Thoracic aorta (tissue), 2 donors: ENCODE measurements around the gene GATA3. TPM values are rescaled to one million over a fixed set of nuclear protein-coding genes. Genes with fewer than 3 reads are reported as not detected.

Experiments
- ATAC-seq: fragments of 150-250 bp; one replicate; pipeline ENCODE4 v1.8.0; 2017; ENCODE audit warnings: low read depth; ENCODE audit not compliant: insufficient number of reproducible peaks, low FRiP score
- DNase-seq: peaks from one replicate; pipeline ENCODE4 v3.0.0-alpha.2; 2020; ENCODE audit warnings: low spot score
- H3K27ac ChIP-seq, 2 donors: fragments of 200-600 bp; sonication (generic); 1 replicate in 1 of 2; 2 replicates in 1 of 2; pipeline ENCODE4 v1.5.1; 2016; ENCODE audit warnings: mild to moderate bottlenecking in 2 of 2, moderate library complexity in 2 of 2
- H3K27me3 ChIP-seq: fragments of 200-600 bp; sonication (generic); replicated peaks from 2 replicates; pipeline ENCODE4 v1.6.0; 2016; ENCODE audit warnings: mild to moderate bottlenecking; ENCODE audit not compliant: insufficient read depth
- H3K36me3 ChIP-seq: fragments of 200-600 bp; sonication (generic); one replicate; pipeline ENCODE4 v1.5.1; 2016
- H3K4me1 ChIP-seq, 2 donors: fragments of 200-600 bp; sonication (generic); 1 replicate in 1 of 2; 2 replicates in 1 of 2; pipeline versions ENCODE4 v1.5.1 to v1.6.0; 2016; ENCODE audit warnings: low read depth in 2 of 2, mild to moderate bottlenecking in 1 of 2; ENCODE audit not compliant: control insufficient read depth in 1 of 2
- H3K4me3 ChIP-seq: fragments of 200-600 bp; sonication (generic); 2 replicates; pipeline ENCODE4 v1.5.1; 2016; ENCODE audit warnings: mild to moderate bottlenecking
- H3K9me3 ChIP-seq: fragments of 200-600 bp; sonication (generic); 2 replicates; pipeline ENCODE4 v1.5.1; 2016
- total RNA-seq, 2 donors: library from RNA; depleted of rRNA; stranded (reverse); fragments of >200 nt; gene quantifications; one replicate each; pipeline versions ENCODE4 v1.1.0 to v1.2.3, GENCODE V29; 2016
- TF ChIP-seq, protein P1 (sequence below): fragments of 200-600 bp; sonication (generic); IDR thresholded peaks from one replicate; pipeline ENCODE4 v1.5.1; 2019; ENCODE audit warnings: antibody characterized with exemption

Gene GATA3
- total RNA-seq, 2 donors from 2014 or later, result not detected

DNA sequence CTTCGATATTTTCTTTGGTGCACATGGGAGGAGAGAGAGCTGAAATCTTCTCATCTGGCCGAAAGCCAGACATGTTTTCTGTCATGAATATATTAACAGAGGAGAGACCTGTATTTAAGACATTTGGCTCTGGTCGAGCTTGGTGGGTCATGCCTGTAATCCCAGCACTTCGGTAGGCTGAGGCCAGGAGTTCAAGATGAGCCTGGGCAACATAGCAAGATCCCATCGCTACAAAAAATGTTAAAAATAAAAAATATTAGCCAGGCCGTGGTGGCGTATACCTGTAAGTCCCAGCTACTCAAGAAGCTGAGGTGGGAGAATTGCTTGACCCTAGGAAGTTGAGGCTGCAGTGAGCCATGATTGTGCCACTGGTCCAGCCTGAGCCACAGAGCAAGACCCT lies 21.9 kb upstream of the GATA3 start:
- DNase-seq (no peak), ATAC-seq (no peak)
- no peaks in the 10 kb centered on the region for H3K36me3 ChIP-seq
- H3K4me1 ChIP-seq, result peaks cover 7 to 24% of the 10 kb centered on the region in 2 donors
- H3K4me3 ChIP-seq, result no peak overlapping the region
- H3K27ac ChIP-seq, result no peak overlapping the region
- TF ChIP-seq, protein P1, sequence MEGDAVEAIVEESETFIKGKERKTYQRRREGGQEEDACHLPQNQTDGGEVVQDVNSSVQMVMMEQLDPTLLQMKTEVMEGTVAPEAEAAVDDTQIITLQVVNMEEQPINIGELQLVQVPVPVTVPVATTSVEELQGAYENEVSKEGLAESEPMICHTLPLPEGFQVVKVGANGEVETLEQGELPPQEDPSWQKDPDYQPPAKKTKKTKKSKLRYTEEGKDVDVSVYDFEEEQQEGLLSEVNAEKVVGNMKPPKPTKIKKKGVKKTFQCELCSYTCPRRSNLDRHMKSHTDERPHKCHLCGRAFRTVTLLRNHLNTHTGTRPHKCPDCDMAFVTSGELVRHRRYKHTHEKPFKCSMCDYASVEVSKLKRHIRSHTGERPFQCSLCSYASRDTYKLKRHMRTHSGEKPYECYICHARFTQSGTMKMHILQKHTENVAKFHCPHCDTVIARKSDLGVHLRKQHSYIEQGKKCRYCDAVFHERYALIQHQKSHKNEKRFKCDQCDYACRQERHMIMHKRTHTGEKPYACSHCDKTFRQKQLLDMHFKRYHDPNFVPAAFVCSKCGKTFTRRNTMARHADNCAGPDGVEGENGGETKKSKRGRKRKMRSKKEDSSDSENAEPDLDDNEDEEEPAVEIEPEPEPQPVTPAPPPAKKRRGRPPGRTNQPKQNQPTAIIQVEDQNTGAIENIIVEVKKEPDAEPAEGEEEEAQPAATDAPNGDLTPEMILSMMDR, result no peak
- no peaks in the 10 kb centered on the region for H3K9me3 ChIP-seq
- H3K27me3 ChIP-seq, result peaks cover 31% of the 10 kb centered on the region

DNA sequence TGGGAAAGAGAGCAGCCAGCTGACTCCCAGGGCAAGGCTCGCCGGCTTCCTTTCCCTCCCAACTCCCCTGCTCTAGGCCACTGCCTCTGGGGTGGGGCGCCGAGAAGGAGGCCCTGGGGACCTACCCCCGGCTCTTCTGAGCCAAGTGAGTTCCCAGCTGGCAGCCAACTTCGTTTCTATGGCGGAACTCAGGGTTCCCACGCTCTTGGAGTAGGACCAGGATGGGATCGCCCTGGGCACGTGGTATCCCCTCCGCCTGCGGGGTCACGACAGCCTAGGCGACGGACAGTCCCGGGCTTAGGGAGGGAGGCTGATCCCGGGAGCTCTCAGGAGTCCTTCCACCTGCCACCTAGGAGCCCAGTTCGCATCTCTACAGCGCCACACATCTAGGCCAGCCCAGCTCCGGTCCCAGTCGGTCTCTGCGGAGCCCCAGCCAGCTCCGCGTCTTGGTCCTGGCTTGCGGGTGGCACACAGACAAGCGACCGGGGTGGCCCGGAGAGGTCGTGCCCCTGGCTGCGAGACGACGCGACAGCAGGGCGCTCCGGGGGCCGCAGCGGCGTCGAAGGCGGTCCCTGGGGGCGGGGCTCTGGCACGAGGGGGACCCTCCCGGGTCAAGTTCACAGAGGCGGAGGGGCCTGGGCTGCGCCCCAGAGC lies 20.5 kb upstream of the GATA3 start:
- Histone ChIP-seq H3K36me3 (no peaks in the 10 kb centered on the region), H3K9me3 (no peaks in the 10 kb centered on the region), H3K4me1 (peaks cover 7 to 24% of the 10 kb centered on the region in 2 donors), H3K4me3 (peak overlapping the region; percentile 52), H3K27ac (no peak overlapping the region), H3K27me3 (peaks cover 31% of the 10 kb centered on the region)
- DNase-seq (no peak), ATAC-seq (no peak)
- TF ChIP-seq, protein P1, result no peak

DNA sequence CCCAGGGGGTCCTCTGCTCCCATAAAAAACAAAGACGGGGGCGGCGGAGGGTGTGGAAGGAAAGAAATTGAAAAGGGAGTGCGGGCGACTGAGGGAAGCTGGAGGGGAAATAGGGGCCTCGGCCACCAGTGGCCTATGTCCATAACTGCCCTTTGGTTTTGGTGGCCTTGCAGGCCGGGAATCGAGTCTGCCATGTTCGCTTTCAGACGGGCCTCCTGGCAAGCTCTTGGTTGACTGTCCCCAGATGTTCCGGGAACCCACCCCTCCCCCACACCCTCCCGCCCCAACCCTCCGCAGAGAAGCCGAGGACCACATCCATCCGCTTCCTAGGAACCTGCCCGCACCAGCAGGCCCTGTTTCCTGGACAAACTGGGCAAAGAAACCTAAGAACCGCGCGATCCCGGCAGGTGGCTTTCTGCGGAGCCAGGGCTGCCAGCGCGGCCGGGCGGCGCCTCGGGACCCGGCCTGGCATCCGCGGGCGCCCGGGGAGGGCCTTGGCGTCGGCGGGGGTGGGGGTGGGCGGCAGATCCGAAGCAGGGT lies 20.0 kb upstream of the GATA3 start:
- H3K27ac ChIP-seq, result no peak overlapping the region
- peak overlapping the region; percentile 52 for H3K4me3 ChIP-seq
- H3K36me3 ChIP-seq, result no peaks in the 10 kb centered on the region
- DNase-seq (no peak), ATAC-seq (no peak)
- TF ChIP-seq, protein P1, result no peak
- no peaks in the 10 kb centered on the region for H3K9me3 ChIP-seq
- peaks cover 7 to 24% of the 10 kb centered on the region in 2 donors for H3K4me1 ChIP-seq
- H3K27me3 ChIP-seq, result peaks cover 33% of the 10 kb centered on the region

DNA sequence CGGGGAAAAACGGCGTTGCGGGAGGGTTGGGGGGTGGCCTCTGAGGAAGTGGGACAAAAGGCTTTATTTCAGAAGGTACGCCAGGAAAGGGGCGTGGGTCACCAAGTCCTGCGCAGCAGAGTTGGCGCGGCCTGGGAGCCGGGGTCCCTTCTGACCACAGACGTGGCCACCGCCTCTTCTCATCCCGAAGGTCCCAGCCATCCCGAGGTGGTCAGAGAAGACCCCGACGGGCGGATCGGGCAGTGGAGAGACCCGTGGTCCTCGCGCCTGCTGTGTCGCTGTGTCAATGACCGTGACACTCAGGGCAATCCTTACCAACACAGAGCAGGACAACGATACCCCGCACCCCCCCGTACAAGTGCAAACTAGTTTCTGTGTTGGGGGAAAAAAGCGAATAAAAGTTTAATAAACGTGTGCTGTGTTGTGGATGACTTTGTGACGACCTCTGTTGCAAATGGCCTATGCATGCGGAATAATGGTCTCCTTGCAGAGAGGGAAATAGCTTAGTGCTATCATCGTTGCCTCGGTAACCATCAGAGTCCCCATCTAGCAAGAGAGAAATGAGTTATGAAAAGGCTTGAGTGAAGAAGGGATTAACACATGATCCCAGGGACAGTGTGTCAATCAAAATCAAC lies 19.4 kb upstream of the GATA3 start:
- Histone ChIP-seq H3K9me3 (no peaks in the 10 kb centered on the region), H3K36me3 (no peaks in the 10 kb centered on the region), H3K4me1 (peaks cover 7 to 24% of the 10 kb centered on the region in 2 donors), H3K27ac (no peak overlapping the region), H3K27me3 (peaks cover 39% of the 10 kb centered on the region), H3K4me3 (peak overlapping the region; percentile 52)
- TF ChIP-seq, protein P1, result no peak
- ATAC-seq, result no peak
- DNase-seq, result no peak

DNA sequence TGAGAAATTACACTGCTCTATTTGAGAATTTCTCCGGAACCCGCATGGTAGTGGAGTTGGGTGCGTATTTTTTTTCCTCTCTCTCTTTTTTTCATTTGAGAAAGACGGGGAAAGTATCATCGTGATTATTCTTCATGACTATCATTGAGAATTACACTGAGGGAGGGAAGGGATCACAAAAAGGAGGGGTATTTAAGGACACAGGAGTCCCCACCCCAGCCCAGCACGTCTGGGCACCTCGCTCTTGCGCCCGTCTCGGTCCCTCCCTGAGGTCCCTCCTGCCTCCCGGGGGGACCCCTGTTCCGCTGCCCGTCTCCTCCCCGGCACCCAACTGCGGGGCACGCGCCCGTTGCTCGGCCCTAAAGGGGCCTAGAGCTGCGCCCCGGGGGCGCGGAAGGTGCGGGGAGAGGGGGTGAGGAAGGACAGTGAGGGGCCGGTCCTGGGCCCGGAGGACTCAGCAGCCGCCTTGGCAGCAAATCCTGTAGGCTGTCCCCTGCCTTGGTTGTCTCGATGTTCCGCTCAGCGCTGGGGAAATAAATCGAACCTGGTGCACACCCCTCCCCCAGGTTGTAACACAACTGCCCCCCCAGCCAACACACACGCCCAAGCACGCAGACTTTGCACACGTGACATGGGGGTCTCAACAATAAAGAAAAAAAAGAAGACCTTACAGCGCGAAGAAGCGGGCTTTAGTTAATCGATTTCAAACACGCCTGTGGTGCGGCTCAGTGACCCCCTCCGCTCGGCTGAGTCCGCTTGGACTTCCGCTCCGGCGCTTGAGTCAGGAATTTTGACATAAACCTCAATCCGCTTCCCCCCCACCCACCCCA lies 18.6 kb upstream of the GATA3 start:
- DNase-seq (no peak), ATAC-seq (no peak)
- peaks cover 7 to 24% of the 10 kb centered on the region in 2 donors for H3K4me1 ChIP-seq
- TF ChIP-seq, protein P1, result no peak
- no peaks in the 10 kb centered on the region for H3K36me3 ChIP-seq
- H3K4me3 ChIP-seq, result no peak overlapping the region
- H3K27me3 ChIP-seq, result peaks cover 47% of the 10 kb centered on the region
- H3K9me3 ChIP-seq, result no peaks in the 10 kb centered on the region
- no peak overlapping the region for H3K27ac ChIP-seq
